K562 (cell line): ENCODE results near the gene SOX30. TPM values are rescaled to one million over a fixed set of nuclear protein-coding genes. Genes with fewer than 3 reads are reported as not detected.

Experiments used
- ATAC-seq: fragments of 200-7000 bp; cut with Tn5 transposase; 3 replicates; pipeline ENCODE4 v1.9.1; 2020; ENCODE audit warnings: moderate library complexity
- BruUV-seq: library from RNA; stranded (reverse); fragments of 400-500 nt; replicated peaks from 2 replicates; lab custom pipeline; 2021; lab: Mats Ljungman, UMichigan
- CTCF ChIA-PET: fragments of 300-600 bp; formaldehyde crosslinking; extraction: SDS; loops from one replicate; lab custom pipeline; 2021; ENCODE audit warnings: low intra/inter-chr PET ratio; lab: Yijun Ruan, JAX
- POLR2A ChIA-PET: fragments of 300-600, 350-650 bp; sonication (Branson Sonifier 250); formaldehyde crosslinking; extraction: SDS; loops from one replicate; lab custom pipeline; 2021; ENCODE audit warnings: antibody characterized with exemption, inconsistent platforms; lab: Yijun Ruan, JAX
- DNase-seq, 4 experiments: peaks; one replicate each; pipeline versions ENCODE4 v3.0.0 to v3.0.0-alpha.2; 2011 to 2018; ENCODE audit warnings: low spot score in 3 of 4, mixed read lengths in 3 of 4; ENCODE audit errors: extremely low read depth in 1 of 4
- FAIRE-seq: peaks from 2 replicates; lab custom pipeline; 2011; peaks lifted over from hg19 to GRCh38; lab: Jason Lieb, UNC
- H2AFZ ChIP-seq: 2 replicates; pipeline ENCODE4 v1.6.0; 2011; ENCODE audit warnings: low read depth, low read length, control low read depth, inconsistent platforms
- H3K27ac ChIP-seq: fragments of 200-600 bp; 3 replicates; pipeline ENCODE4 v1.8.0; 2011; ENCODE audit warnings: low read depth, mild to moderate bottlenecking, control low read depth, inconsistent platforms, low read length, moderate library complexity, mixed read lengths; ENCODE audit errors: extremely low read depth
- H3K27me3 ChIP-seq, 2 experiments: fragments of 300-600 bp in 1 of 2; 2 replicates in 1 of 2; 3 replicates in 1 of 2; pipeline versions ENCODE4 v1.6.0 to v1.8.0; 2011; ENCODE audit warnings: inconsistent platforms in 2 of 2, low read length in 2 of 2, mild to moderate bottlenecking in 1 of 2, mixed read lengths in 1 of 2, moderate library complexity in 1 of 2; ENCODE audit not compliant: control insufficient read depth in 2 of 2, insufficient read depth in 2 of 2
- H3K36me3 ChIP-seq: fragments of 300-600 bp; 3 replicates; pipeline ENCODE4 v1.8.0; 2011; ENCODE audit warnings: mild to moderate bottlenecking, low read length, inconsistent platforms; ENCODE audit not compliant: control insufficient read depth, insufficient read depth
- H3K4me1 ChIP-seq, 2 experiments: fragments of 200-600 bp in 1 of 2; replicated peaks in 1 of 2; 2 replicates in 1 of 2; 3 replicates in 1 of 2; pipeline versions ENCODE4 v1.5.1 to v1.8.0; 2011; ENCODE audit warnings: inconsistent platforms in 2 of 2, low read length in 2 of 2, mild to moderate bottlenecking in 1 of 2, mixed read lengths in 1 of 2, moderate library complexity in 1 of 2; ENCODE audit not compliant: control insufficient read depth in 2 of 2, insufficient read depth in 2 of 2
- H3K4me2 ChIP-seq: 2 replicates; pipeline ENCODE4 v1.6.1; 2011; ENCODE audit warnings: low read length, control low read depth, inconsistent platforms, mixed read lengths; ENCODE audit not compliant: insufficient read depth
- H3K4me3 ChIP-seq: fragments of 200-600 bp; sonication (generic), shearing (Covaris generic); 2 replicates; pipeline ENCODE4 v1.5.1; 2016; ENCODE audit warnings: control low read depth, inconsistent platforms
- H3K79me2 ChIP-seq: fragments of 200-600 bp; 3 replicates; pipeline ENCODE4 v1.8.0; 2011; ENCODE audit warnings: low read length, inconsistent platforms; ENCODE audit not compliant: control insufficient read depth, insufficient read depth
- H3K9ac ChIP-seq, 2 experiments: 2 replicates each; pipeline versions ENCODE4 v1.6.0 to v1.6.1; 2011; ENCODE audit warnings: low read depth in 2 of 2, low read length in 2 of 2, control low read depth in 1 of 2, inconsistent platforms in 1 of 2, mild to moderate bottlenecking in 1 of 2, mixed read lengths in 1 of 2; ENCODE audit not compliant: insufficient read depth in 1 of 2
- H3K9me1 ChIP-seq: one replicate; pipeline ENCODE4 v1.6.0; 2011; ENCODE audit warnings: inconsistent platforms, mild to moderate bottlenecking, low read length, moderate library complexity; ENCODE audit not compliant: control insufficient read depth, insufficient read depth
- H3K9me3 ChIP-seq: replicated peaks from 2 replicates; pipeline ENCODE4 v1.5.1; 2011; ENCODE audit warnings: low read depth, low read length, inconsistent platforms; ENCODE audit not compliant: control insufficient read depth, insufficient read depth
- H4K20me1 ChIP-seq: replicated peaks from 2 replicates; pipeline ENCODE4 v1.6.1; 2011; ENCODE audit warnings: low read length, inconsistent platforms, mixed read lengths; ENCODE audit not compliant: control insufficient read depth, insufficient read depth
- ETS2 ChIP-seq: IDR thresholded peaks from 2 replicates; pipeline ENCODE4 v1.6.1; 2016; ENCODE audit warnings: borderline replicate concordance, missing genetic modification characterization, mild to moderate bottlenecking, moderate library complexity, missing compliant biosample characterization; ENCODE audit not compliant: poor library complexity, severe bottlenecking
- HNRNPL ChIP-seq: fragments of 200-400 bp; formaldehyde crosslinking; IDR thresholded peaks from 2 replicates; pipeline ENCODE4 v1.6.1; 2017; ENCODE audit warnings: low read depth, mild to moderate bottlenecking, low read length
- SMAD1 ChIP-seq: fragments of 150-350 bp; IDR thresholded peaks from 2 replicates; pipeline ENCODE4 v1.6.1; 2014; ENCODE audit warnings: low read length, low read depth; ENCODE audit not compliant: partially characterized antibody
- ZNF274 ChIP-seq: IDR thresholded peaks from 2 replicates; pipeline ENCODE4 v1.6.1; 2011; ENCODE audit warnings: low read depth, mild to moderate bottlenecking, low read length, moderate library complexity, borderline replicate concordance
- ZNF354B ChIP-seq: fragments of 250-450 bp; sonication (Bioruptor Pico); IDR thresholded peaks from 2 replicates; pipeline ENCODE4 v1.4.0; 2020
- WGBS: fragments of 100-300 bp; shearing (Covaris generic); methylation state at CpG from one replicate; pipeline ENCODE4 v1.1.6; 2016; ENCODE audit warnings: low coverage, mixed read lengths; ENCODE audit not compliant: insufficient coverage; ENCODE audit errors: missing lambda C conversion rate; 5-methylcytosine and 5-hydroxymethylcytosine counted together
- in situ Hi-C: fragments of 300-500 bp; cut with MboI; formaldehyde crosslinking; loops from 4 replicates; pipeline ENCODE4 v1.15.0; 2018; ENCODE audit warnings: inconsistent platforms, mixed read lengths
- intact Hi-C: fragments of 100-400 bp; cut with micrococcal nuclease; formaldehyde crosslinking; loops from 2 replicates; pipeline ENCODE4 v1.14.2; 2022
- polyA plus RNA-seq, 8 experiments: library from polyadenylated mRNA; depleted of rRNA in 4 of 8; stranded (reverse) in 5 of 8; unstranded in 3 of 8; fragments of >200 nt; fragmentation: Nextera tagmentation in 2 of 8; fragmentation: Illumina TruSeq in 1 of 8; extraction: Ambion mirVana in 2 of 8; extraction: Trizol in 1 of 8; gene quantifications; 2 replicates each; pipeline versions ENCODE4 v1.2.1 to v1.2.3, GENCODE V29; 2011 to 2014; ENCODE audit warnings: inconsistent platforms in 1 of 8, missing spikeins in 1 of 8
- total RNA-seq, 7 experiments: library from RNA; depleted of rRNA in 6 of 7; stranded (reverse); fragments of >200 nt in 6 of 7; fragmentation: Illumina TruSeq in 2 of 7; extraction: Trizol in 2 of 7; gene quantifications; 2 replicates each; pipeline versions ENCODE4 v1.2.1 to v1.2.3, GENCODE V29; 2011 to 2021; ENCODE audit warnings: low replicate concordance in 1 of 7
- TF ChIP-seq, protein P1 (sequence below): sonication (generic); formaldehyde crosslinking; IDR thresholded peaks from 2 replicates; pipeline ENCODE4 v1.8.0; 2022; ENCODE audit warnings: missing genetic modification reagents, mild to moderate bottlenecking, borderline replicate concordance

The SOX30 gene
- total and polyA plus RNA-seq, 9 of the 15 experiments (the other 6 are each of a cell fraction or from before 2014, with no cell fraction given), result not detected

DNA sequence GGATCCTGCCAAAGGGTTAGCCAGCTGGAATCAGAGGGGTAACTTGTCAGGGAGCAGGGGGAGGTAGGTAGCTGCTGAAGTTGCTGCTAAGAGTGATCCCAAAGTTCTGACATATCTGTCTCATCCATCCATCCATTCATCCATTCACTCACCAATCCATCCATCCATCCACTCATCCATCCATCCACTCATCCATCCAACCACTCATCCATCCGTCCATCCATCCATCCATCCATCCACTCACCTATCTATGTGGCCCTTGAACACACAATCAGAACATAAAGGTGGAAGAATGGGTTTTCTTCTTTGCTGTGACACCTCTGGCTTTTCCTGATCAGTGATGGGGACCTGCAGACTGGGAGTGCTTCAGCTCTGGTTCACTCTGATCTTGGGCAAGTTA lies 16.1 kb upstream of the SOX30 start:
- Histone ChIP-seq H3K36me3 (no peaks in the 10 kb centered on the region), H3K27me3 (peaks cover 0 to 25% of the 10 kb centered on the region in 2 experiments; a peak in 2 of 5 replicates), H2AFZ (no peak overlapping the region), H3K9me1 (no peaks in the 10 kb centered on the region), H4K20me1 (no peaks in the 10 kb centered on the region), H3K79me2 (no peaks in the 10 kb centered on the region), H3K9ac (no peak overlapping the region), H3K4me2 (no peak overlapping the region), H3K9me3 (no peaks in the 10 kb centered on the region; the same call in 1 of the 2 replicates), H3K4me1 (peaks cover 0 to 10% of the 10 kb centered on the region in 2 experiments; a peak in 1 of 5 replicates), H3K27ac (no peak overlapping the region), H3K4me3 (no peak overlapping the region)
- FAIRE-seq (no peak), DNase-seq (no peak), ATAC-seq (no peak)
- intact Hi-C loops (no loop called here), in situ Hi-C loops (no loop called here)
- no TSS peak for BruUV-seq
- TF ChIP-seq HNRNPL (no peak), ETS2 (tag) (no peak), ZNF354B (CRISPR knock-in tag) (no peak), ZNF274 (no peak), SMAD1 (no peak)
- TF ChIP-seq, protein P1, sequence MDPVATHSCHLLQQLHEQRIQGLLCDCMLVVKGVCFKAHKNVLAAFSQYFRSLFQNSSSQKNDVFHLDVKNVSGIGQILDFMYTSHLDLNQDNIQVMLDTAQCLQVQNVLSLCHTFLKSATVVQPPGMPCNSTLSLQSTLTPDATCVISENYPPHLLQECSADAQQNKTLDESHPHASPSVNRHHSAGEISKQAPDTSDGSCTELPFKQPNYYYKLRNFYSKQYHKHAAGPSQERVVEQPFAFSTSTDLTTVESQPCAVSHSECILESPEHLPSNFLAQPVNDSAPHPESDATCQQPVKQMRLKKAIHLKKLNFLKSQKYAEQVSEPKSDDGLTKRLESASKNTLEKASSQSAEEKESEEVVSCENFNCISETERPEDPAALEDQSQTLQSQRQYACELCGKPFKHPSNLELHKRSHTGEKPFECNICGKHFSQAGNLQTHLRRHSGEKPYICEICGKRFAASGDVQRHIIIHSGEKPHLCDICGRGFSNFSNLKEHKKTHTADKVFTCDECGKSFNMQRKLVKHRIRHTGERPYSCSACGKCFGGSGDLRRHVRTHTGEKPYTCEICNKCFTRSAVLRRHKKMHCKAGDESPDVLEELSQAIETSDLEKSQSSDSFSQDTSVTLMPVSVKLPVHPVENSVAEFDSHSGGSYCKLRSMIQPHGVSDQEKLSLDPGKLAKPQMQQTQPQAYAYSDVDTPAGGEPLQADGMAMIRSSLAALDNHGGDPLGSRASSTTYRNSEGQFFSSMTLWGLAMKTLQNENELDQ (CRISPR knock-in tag), result no peak
- WGBS, result 0% methylated on average over 1 of the region's 1 CpG
- ChIA-PET POLR2A (interaction anchor here (0.8 kb wide), 1 partner anchor 11 kb away, joined by 3 read pairs; no protein-coding TSS in a partner anchor), CTCF (interaction anchor here (0.8 to 3.7 kb wide), 2 partner anchors 72 to 75 kb away, joined by 5 to 32 read pairs; partner anchors contain the start of gene LSM11)
